ENCODE data around the gene ZP1. TPM values are rescaled to one million over a fixed set of nuclear protein-coding genes. Genes with fewer than 3 reads are reported as not detected.

ZP1 gene
- total RNA-seq, 1 experiment from 2014 or later, result not detected

GRCh38 chr11:60869451-60869825 lies 2.1 kb downstream of the ZP1 start:
- no peak overlapping the region for H3K27ac Mint-ChIP-seq
- H3K9me3 Mint-ChIP-seq, result no peaks in the 10 kb centered on the region
- H3K4me3 Mint-ChIP-seq, result no peak overlapping the region
- ATAC-seq, result no peak
- ChIA-PET CTCF (interaction anchor here (1.1 to 7.9 kb wide), 2 partner anchors 18 to 32 kb away, joined by 3 to 44 read pairs; no protein-coding TSS in a partner anchor), POLR2A (no interaction called here)
- DNase-seq (ENCODE audit: low spot score), result no peak
- H3K36me3 Mint-ChIP-seq, result no peaks in the 10 kb centered on the region
- peaks cover 8% of the 10 kb centered on the region for H3K4me1 Mint-ChIP-seq
- no peak for TF ChIP-seq AFF4 (CRISPR knock-in tag; IDR thresholded peaks at IDR 0.05; ENCODE audit: borderline replicate concordance)
- no peaks in the 10 kb centered on the region for H3K27me3 Mint-ChIP-seq (ENCODE audit: low read depth)

GRCh38 chr11:60870276-60870675 lies 2.9 kb downstream of the ZP1 start:
- DNase-seq (ENCODE audit: low spot score), result no peak
- Mint-ChIP-seq H3K36me3 (no peaks in the 10 kb centered on the region), H3K9me3 (no peaks in the 10 kb centered on the region), H3K4me1 (peaks cover 8% of the 10 kb centered on the region), H3K4me3 (no peak overlapping the region), H3K27ac (no peak overlapping the region), H3K27me3 (ENCODE audit: low read depth) (no peaks in the 10 kb centered on the region)
- POLR2A ChIA-PET, result no interaction called here
- TF ChIP-seq NR1H2 (CRISPR knock-in tag; IDR thresholded peaks at IDR 0.05), result no peak
- TF ChIP-seq ERG (CRISPR knock-in tag; IDR thresholded peaks at IDR 0.05), result no peak
- no peak for TF ChIP-seq TEAD4 (CRISPR knock-in tag; IDR thresholded peaks at IDR 0.05)
- no peak for TF ChIP-seq ZNF396 (CRISPR knock-in tag; IDR thresholded peaks at IDR 0.05; ENCODE audit: borderline replicate concordance)
- no peak for TF ChIP-seq NFE2L1 (CRISPR knock-in tag; IDR thresholded peaks at IDR 0.05)
- TF ChIP-seq ZNF512 (CRISPR knock-in tag; IDR thresholded peaks at IDR 0.05; ENCODE audit: borderline replicate concordance), result no peak
- TF ChIP-seq MLX (CRISPR knock-in tag; IDR thresholded peaks at IDR 0.05), result no peak
- TF ChIP-seq OVOL2 (CRISPR knock-in tag; IDR thresholded peaks at IDR 0.05; ENCODE audit: borderline replicate concordance), result no peak
- no peak; the same call in 1 of the 2 replicates for ATAC-seq
- CTCF ChIA-PET, result interaction anchor here (0.6 to 7.9 kb wide), 7 partner anchors 17 to 111 kb away, joined by 3 to 44 read pairs (median 6); no protein-coding TSS in a partner anchor

GRCh38 chr11:60870733-60871377 lies 3.5 kb downstream of the ZP1 start:
- POLR2A ChIA-PET, result no interaction called here
- H3K4me1 Mint-ChIP-seq, result peaks cover 8% of the 10 kb centered on the region
- no peaks in the 10 kb centered on the region for H3K36me3 Mint-ChIP-seq
- no peak for ATAC-seq
- CTCF ChIA-PET, result interaction anchor here (0.6 to 7.9 kb wide), 8 partner anchors 17 to 111 kb away, joined by 3 to 44 read pairs (median 6); no protein-coding TSS in a partner anchor
- DNase-seq (ENCODE audit: low spot score), result no peak
- TF ChIP-seq JAZF1 (CRISPR knock-in tag; IDR thresholded peaks at IDR 0.05), result no peak
- no peak for TF ChIP-seq ZNF138 (CRISPR knock-in tag; conservative IDR thresholded peaks at IDR 0.05)
- TF ChIP-seq OVOL2 (CRISPR knock-in tag; IDR thresholded peaks at IDR 0.05; ENCODE audit: borderline replicate concordance), result no peak
- no peak for TF ChIP-seq CDX4 (CRISPR knock-in tag; IDR thresholded peaks at IDR 0.05; ENCODE audit: borderline replicate concordance)
- no peak for TF ChIP-seq KAT7 (CRISPR knock-in tag; IDR thresholded peaks at IDR 0.05; ENCODE audit: borderline replicate concordance)
- TF ChIP-seq RELA (CRISPR knock-in tag; IDR thresholded peaks at IDR 0.05; ENCODE audit: borderline replicate concordance), result no peak
- TF ChIP-seq MXD4 (CRISPR knock-in tag; IDR thresholded peaks at IDR 0.05; ENCODE audit: borderline replicate concordance), result no peak
- TF ChIP-seq SP1 (CRISPR knock-in tag; conservative IDR thresholded peaks at IDR 0.05), result no peak
- no peaks in the 10 kb centered on the region for H3K9me3 Mint-ChIP-seq
- no peak overlapping the region for H3K27ac Mint-ChIP-seq
- no peaks in the 10 kb centered on the region for H3K27me3 Mint-ChIP-seq (ENCODE audit: low read depth)
- no peak overlapping the region for H3K4me3 Mint-ChIP-seq
